GM21825 (cell line): Measurements from ENCODE around the gene MCTP2.
"Not testable (repeated sequence)": the region's sequence is repeated elsewhere in the genome, so short reads cannot be mapped to it uniquely, and the experiment has no call there.

Experiments used
- ATAC-seq: cut with Tn5 transposase; IDR thresholded peaks from one replicate; pipeline ENCODE4 v1.9.1; 2021; ENCODE audit warnings: mild to moderate bottlenecking, moderate library complexity; ENCODE audit not compliant: unreplicated experiment

The MCTP2 gene

DNA sequence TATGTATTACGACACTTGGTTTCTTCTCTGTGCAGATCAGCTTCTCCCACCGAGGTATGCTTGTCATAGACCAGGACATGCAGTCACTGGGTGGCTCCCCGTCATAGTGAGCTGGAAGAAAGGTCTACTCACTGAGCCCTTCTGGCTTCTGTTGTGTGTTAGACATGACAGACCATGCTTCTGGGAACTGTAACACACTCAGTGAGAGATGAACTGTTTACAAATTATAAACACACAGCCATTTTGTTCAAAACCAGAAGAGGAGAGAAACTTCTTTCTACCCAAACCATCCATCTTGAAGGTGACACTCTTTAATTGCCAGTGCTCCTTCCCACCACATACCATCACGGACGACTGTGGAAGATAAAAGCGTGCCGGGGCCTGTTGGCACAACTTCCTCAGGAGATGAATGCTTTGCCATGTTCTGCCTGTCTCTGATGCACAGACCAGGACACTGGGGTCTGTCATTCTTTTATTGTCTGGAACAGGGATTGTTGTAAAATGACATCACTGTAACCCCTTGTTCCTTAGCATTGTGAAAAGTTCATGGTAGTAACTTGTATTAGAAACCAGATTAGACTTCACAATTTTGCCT lies 214.3 kb downstream of the MCTP2 start:
- ATAC-seq, result no peak

GRCh38 chr15:94446441-94446840 lies 215.1 kb downstream of the MCTP2 start:
- ATAC-seq, result no peak

DNA sequence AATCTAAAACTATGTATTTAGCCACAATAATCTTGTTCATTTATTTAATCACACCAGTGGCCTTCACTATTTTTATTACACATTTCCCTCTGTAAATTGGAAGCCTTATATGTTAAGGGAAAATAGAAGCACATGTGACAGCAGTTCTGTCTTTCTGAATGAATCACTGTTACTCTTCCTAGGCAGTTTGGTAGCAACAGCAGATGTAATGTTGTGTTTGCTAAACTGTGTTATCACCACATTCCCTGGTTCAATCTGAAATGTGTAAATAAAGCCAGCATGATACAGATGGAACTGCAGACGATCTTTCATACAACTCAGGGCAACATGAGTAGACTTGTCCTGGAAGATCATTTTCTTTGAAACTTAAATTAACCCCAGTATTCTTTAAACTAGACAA lies 220.1 kb downstream of the MCTP2 start:
- no peak for ATAC-seq

- no peak for ATAC-seq
Measured at GRCh38 chr15:94453227-94453988, 222.0 kb downstream of the MCTP2 start.

DNA sequence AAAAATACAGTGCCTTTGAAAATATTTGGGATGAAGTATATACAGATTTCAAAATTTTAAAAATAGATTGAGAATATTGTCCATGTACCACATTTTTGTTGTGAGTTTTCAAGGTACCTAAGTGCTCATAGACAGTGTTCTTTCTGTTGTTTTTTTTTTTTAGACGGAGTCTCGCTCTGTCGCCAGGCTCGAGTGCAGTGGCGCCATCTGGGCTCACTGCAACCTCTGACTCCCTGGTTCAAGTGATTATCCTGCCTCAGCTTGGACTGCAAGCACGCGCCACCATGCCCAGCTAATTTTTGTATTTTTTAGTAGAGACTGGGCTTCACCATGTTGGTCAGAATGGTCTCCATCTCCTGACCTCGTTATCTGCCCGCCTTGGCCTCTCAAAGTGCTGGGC lies 223.9 kb downstream of the MCTP2 start:
- ATAC-seq, result no peak

DNA sequence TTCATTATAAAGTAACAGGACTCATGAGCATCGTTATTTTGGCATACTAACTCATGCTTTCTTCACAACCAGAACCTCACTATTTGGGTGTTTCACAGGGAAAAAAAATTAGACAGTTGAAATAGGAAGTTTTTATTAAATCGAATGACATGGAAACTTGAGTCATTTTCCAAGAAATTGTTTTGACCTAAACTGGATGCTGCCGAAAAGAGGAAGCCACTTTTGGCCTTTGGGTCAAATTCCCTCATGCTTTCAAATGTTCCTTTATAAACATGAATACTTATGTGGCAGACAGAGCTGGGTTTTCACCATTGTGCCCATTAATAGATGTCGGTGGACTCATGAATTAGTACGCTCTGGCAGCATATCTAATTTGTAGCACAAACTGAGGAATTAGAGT lies 224.9 kb downstream of the MCTP2 start:
- no peak for ATAC-seq

GRCh38 chr15:94457661-94458060 lies 226.3 kb downstream of the MCTP2 start:
- no peak for ATAC-seq

DNA sequence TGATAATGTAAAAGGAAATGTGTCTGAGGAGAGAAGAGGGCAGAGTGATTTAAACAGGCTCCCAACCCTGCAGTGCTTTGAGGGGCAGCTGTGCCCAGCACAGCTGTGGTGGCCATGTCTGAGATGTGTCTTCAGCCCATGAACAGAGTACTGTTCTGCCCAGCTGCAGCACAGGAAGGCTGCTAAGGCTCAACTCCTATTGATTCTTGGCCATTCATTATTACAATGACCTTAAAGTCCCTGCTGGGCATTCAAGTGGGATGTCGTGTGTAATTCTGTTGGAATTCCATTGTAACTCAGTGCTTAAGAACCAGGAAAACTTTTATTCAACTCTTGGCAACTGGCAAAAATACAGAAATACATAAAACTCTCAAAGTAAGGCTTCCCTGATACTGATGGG lies 229.3 kb downstream of the MCTP2 start:
- ATAC-seq, result no peak

GRCh38 chr15:94467034-94467433 lies 235.7 kb downstream of the MCTP2 start:
- no peak for ATAC-seq

DNA sequence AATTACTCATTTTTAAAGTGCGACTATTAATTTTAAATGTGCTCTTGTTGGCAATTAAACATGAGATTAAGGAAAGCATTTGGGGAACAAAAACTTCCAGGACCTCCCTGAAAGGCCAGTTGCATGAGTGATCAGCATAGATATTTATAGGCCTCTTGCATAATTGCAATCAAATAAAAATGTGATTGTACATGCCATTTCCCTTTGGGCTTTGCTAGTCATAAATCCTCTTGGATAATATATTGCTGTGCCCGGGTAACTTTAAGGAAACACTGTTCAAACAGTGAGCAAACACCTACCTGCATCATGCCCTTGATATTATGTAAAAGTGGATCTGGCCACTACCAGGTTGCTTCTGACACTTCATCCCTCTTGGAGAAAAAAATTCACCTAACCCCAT lies 239.1 kb downstream of the MCTP2 start:
- no peak for ATAC-seq

- ATAC-seq, result no peak
Measured at GRCh38 chr15:94476686-94477085, 245.3 kb downstream of the MCTP2 start.

- ATAC-seq, result no peak
Measured at GRCh38 chr15:94477913-94478553, 246.7 kb downstream of the MCTP2 start.

DNA sequence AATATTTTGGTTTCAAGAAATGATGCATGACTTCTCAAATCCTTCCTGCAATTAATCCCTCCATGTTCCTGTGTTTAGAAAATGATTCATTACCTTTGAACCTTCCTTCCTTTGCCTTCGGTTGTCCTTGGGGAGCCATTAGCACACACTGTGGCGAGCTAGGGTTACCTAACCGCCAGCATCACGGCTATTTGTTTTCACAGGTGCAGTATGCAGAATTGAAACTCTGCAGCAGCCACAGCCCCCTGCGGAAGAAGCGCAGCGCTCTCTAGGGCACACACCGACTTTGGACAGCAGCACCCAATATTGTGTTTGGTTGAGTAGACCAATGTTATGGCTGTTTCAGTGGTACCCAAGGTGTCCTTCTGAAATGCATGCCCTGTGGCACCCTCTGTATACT lies 247.4 kb downstream of the MCTP2 start:
- ATAC-seq, result no peak

- no peak for ATAC-seq
Measured at GRCh38 chr15:94480289-94480834, 249.0 kb downstream of the MCTP2 start.

DNA sequence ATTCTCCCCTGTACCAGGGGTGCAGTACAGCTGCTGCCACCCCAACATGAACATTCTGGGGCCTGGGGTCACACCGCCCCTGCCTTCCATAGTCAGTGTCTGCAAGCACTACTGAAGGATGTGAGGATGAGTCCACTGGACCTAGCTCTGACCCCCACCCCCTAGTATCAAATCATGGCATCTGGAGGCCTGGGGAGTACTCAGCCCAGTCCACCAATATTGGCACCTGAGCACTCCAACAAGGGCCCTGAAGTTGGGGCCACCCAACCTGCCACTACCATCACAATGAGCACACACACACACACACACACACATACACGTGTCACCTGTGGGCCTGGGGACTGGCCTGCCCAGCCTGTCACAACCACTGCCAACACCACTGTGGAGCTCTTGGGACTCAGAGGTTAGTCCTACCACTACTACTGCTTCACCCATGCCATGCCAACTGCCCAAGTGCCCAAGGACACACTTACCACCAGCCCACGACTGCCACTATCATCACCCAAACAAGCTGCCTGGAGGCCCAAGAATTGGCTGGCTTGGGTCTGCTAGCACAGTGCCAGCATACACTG lies 253.9 kb downstream of the MCTP2 start:
- no peak for ATAC-seq

DNA sequence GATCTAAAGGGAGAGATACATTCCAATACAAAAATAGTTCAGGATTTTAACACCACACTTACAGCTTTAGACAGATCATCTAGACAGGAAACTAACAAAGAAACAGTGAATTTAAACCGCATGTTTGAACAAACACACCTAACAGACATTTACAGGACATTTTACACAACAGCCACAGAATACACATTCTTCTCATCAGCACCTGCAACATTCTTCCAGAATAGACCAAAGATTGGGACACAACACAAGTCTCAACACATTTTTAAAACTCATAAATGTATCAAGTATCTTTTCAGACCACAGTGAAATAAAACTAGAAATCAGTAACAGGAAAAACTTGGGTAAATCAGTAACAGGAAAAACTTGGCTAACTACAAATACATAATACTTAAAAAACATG lies 256.3 kb downstream of the MCTP2 start:
- no peak for ATAC-seq

GRCh38 chr15:94493176-94493575 lies 261.8 kb downstream of the MCTP2 start:
- ATAC-seq, result no peak

DNA sequence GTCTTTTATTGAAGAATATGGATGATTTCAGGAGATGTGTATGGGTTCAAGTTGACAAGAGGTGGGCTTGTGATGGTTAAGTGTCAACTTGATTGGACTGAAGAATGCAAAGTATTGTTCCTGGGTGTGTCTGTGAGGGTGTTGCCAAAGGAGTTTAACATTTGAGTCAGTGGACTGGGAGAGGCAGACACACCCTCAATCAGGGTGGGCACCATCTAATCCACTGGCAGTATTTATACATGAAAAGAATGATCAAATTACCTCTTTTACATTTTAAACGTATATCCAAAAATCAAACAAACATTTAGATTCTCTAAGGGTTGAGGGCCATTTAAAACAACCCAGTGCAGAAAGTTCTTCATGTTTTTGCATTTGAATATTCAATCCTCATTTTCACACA lies 262.2 kb downstream of the MCTP2 start:
- ATAC-seq, result not testable (repeated sequence)

DNA sequence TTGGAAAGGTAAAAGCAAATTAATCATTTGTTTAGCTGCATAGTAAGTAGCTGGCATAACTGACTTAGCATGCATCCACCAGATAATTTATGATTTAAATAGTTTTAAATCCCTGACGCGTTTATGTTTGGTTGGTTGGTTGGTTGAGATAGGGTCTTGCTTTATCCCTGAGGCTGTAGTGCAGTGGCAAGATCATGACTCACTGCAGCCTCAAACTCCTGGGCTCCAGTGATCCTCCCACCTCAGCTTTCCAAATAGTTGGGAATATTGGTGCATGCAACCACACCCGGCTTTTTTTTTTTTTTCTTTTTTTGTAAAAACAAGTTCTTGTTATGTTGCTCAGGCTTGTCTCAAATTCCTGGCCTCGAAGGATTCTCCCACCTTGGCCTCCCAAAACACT lies 263.4 kb downstream of the MCTP2 start:
- ATAC-seq, result no peak

- ATAC-seq, result no peak
Measured at GRCh38 chr15:94503293-94503692, 271.9 kb downstream of the MCTP2 start.

DNA sequence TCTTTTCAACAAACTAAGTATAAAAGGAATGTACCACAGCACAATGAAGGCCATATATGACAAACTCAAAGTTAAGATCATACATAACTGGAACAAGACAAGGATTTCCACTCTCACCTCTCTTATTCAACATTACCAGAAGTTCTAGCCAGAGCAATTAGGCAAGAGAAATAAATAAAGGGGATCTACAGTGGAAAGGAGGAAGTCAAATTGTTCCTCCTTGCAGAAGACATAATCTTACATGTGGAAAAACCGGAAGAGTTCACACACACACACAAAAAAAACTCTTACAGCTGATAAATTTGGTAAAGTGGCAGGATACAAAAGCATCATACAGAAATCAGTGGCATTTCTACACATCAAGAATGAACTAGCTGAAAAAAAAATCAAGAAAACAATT lies 277.9 kb downstream of the MCTP2 start:
- no peak for ATAC-seq

DNA sequence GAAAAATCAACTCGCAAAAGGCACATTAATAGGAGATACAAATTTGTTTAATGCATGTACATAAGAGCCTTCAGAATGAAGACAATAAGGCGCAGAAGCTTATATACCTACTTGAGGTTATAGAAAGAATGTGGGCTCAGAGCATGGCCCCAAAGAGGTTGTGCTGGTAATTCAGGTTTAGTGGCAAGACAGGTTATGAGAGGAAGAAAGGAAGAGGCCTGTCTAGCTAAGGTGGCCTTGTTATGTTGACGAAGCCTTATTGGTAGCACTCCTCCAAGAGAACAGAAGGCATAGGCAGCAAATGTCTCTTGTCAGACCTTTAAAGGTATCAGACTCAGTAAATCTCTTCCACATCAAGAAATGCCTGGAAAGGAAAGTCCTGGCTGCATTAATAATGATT lies 290.8 kb downstream of the MCTP2 start:
- ATAC-seq, result no peak
